Spleen (tissue), 7 donors: Measurements from ENCODE around the gene TRAFD1.

ENCODE experiments used
- CTCF ChIP-seq, 11 experiments: fragments of 200-600 bp in 7 of 11; fragments of 450-650 bp in 4 of 11; sonication (generic) in 4 of 11; IDR thresholded peaks in 8 of 11; conservative IDR thresholded peaks in 3 of 11; 1 replicate in 7 of 11; 2 replicates in 4 of 11; pipeline versions ENCODE4 v1.4.0 to v1.8.0; 2016 to 2021; ENCODE audit warnings: antibody characterized with exemption in 11 of 11, inconsistent platforms in 4 of 11, mild to moderate bottlenecking in 1 of 11
- POLR2AphosphoS5 ChIP-seq, 3 donors: sonication (generic); formaldehyde crosslinking; IDR thresholded peaks; one replicate each; pipeline ENCODE4 v1.5.1; 2017; ENCODE audit warnings: antibody characterized with exemption in 3 of 3
- donor health status: DM: no; HTN: no; CAD: no; lungs with moderate emphysema.
- donor health status: DM: no; HTN: no; CAD: no.
- donor health status: DM: no; HTN: no; CAD: no.

- TF ChIP-seq CTCF (IDR thresholded peaks at IDR 0.05 in 8 of 11, conservative IDR thresholded peaks at IDR 0.05 in 3 of 11) (no peak), POLR2AphosphoS5 (IDR thresholded peaks at IDR 0.05) (no peak)
Measured at GRCh38 chr12:112160611-112161010, 35.3 kb downstream of the TRAFD1 start.
